ENCODE data around the gene RITA1.

GRCh38 chr12:113231235-113232088, 45.9 kb downstream of the RITA1 start:
- TF ChIP-seq, protein P1, sequence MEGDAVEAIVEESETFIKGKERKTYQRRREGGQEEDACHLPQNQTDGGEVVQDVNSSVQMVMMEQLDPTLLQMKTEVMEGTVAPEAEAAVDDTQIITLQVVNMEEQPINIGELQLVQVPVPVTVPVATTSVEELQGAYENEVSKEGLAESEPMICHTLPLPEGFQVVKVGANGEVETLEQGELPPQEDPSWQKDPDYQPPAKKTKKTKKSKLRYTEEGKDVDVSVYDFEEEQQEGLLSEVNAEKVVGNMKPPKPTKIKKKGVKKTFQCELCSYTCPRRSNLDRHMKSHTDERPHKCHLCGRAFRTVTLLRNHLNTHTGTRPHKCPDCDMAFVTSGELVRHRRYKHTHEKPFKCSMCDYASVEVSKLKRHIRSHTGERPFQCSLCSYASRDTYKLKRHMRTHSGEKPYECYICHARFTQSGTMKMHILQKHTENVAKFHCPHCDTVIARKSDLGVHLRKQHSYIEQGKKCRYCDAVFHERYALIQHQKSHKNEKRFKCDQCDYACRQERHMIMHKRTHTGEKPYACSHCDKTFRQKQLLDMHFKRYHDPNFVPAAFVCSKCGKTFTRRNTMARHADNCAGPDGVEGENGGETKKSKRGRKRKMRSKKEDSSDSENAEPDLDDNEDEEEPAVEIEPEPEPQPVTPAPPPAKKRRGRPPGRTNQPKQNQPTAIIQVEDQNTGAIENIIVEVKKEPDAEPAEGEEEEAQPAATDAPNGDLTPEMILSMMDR (IDR thresholded peaks at IDR 0.05), result no peak
- no peak for TF ChIP-seq POLR2A (IDR thresholded peaks at IDR 0.05)

All from testis (tissue), 2 donors.